Measurements from ENCODE around the gene ZNF248.

ZNF248 gene

DNA sequence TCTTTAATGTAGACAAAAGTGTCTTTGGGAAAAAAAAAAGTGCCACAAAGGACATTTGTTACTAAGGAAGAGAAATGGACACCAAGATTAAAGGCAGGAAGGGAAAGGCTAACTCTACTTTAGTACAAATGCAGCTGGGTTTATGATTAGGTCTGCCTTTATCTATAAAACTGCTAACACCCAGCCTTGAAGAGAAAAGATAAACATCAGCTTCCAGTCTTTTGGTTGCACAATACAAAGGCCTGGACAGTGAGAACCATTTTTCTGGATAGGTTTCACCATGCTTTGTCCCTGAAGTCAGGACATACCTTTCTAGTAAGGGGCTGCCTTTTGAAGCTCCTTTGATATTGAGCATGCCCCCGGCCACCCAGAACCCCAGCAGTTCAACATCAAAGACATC, 45.1 kb downstream of the ZNF248 start:
- ChIA-PET POLR2A (no interaction called here), CTCF (no interaction called here)
- DNase-seq (ENCODE audit: extremely low spot score), result no peak
- no peak for TF ChIP-seq CTCF (IDR thresholded peaks at IDR 0.05; ENCODE audit: control extremely low read depth, extremely low read depth, low read depth, missing control alignments)

DNA sequence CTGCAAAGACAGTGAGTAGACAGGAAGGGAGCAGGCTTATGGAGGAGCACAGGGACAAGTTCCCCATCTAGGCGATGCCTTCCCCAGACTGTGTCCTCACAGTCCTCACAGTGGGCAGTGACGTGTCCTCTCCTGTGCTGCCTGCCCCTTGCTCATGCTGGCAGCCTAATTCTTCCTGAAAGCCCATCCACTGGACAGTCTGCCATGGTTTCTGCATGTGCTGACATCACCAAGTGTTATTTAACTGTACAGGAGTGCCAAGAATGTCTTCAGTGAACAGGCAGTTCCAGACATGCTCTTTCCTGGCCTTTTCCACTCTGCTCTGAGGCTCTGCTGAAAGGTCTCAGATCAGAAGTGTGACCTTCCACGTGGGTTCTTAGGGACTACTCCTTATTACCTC, 54.1 kb downstream of the ZNF248 start:
- no peak for TF ChIP-seq CTCF (IDR thresholded peaks at IDR 0.05; ENCODE audit: control extremely low read depth, extremely low read depth, low read depth, missing control alignments)
- POLR2A ChIA-PET, result no interaction called here
- no peak for DNase-seq (ENCODE audit: extremely low spot score)
- CTCF ChIA-PET, result no interaction called here

DNA sequence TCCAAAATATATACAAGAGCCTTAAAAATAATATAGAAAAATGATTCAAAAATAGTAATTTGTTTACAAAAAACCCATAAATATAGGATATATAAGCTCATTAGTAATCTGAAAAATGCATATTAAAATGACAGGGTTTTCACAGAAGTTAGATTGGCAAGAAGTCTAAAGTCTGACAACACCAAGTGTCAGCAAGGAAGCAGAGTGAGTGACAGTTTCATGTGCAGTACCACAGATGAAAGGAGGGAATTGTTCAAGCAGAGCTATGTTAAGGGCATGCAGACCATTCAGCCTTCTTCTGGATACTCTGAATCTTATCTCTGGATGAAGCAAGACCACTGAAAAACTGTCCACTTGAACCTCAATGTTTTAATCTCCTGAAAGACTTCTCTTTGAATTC, 55.9 kb downstream of the ZNF248 start:
- TF ChIP-seq CTCF (IDR thresholded peaks at IDR 0.05; ENCODE audit: control extremely low read depth, extremely low read depth, low read depth, missing control alignments), result no peak
- no peak for DNase-seq (ENCODE audit: extremely low spot score)
- CTCF ChIA-PET, result interaction anchor here (1.3 kb wide), 1 partner anchor 59 kb away, joined by 4 read pairs; no protein-coding TSS in a partner anchor
- POLR2A ChIA-PET, result no interaction called here

DNA sequence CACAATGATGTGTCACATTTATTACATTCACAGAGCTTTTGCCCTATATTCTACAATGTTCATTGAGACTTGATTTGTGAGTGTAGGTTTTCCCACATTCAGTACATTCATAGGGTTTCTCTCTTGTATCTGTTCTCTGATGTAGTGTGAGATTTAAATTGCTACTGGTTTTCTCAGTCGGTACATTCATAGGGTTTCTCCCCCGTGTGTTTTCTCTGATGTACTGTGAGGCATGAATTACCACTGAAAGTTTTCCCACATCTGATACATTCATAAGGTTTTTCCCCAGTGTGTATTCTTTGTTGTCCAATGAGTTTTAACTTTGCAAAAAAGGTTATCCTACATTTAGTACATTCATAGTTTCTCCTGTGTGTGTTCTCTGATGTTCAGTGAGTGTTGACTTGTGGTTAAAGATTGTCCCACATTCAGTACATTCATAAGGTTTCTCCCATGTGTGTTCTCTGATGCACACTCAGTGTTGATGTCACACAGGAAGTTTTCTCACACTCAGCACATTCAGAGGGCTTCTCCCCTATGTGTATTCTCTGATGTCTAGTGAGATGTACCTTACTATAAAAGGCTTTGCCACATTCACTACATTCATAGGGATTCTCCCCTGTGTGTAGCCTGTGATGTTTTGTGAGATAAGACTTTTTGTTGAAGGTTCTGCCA, 63.0 kb downstream of the ZNF248 start:
- ChIA-PET POLR2A (no interaction called here), CTCF (no interaction called here)
- no peak for TF ChIP-seq CTCF (IDR thresholded peaks at IDR 0.05; ENCODE audit: control extremely low read depth, extremely low read depth, low read depth, missing control alignments)
- no peak for DNase-seq (ENCODE audit: extremely low spot score)

DNA sequence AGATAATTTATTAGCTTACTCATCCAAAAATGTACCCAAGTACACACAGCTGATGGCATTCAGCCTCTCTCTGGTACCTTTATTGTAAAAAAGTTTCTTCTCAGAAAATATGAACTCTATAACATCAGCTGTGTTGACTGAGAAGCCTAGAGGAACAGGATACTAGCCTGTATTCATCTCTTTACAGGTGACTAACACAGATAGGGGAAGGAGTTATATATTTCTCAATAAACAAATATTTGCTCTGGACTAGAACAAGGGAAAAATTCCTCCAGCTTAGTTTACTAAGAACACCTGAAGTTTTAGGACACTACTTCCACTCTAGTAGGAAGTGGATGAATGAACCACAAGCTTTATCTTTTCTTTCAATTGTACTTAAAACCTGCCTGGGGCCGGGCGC, 67.8 kb downstream of the ZNF248 start:
- ChIA-PET CTCF (interaction anchor here (0.9 kb wide), 1 partner anchor 13 kb away, joined by 3 read pairs; no protein-coding TSS in a partner anchor), POLR2A (no interaction called here)
- no peak for DNase-seq (ENCODE audit: extremely low spot score)
- TF ChIP-seq CTCF (IDR thresholded peaks at IDR 0.05; ENCODE audit: control extremely low read depth, extremely low read depth, low read depth, missing control alignments), result no peak

DNA sequence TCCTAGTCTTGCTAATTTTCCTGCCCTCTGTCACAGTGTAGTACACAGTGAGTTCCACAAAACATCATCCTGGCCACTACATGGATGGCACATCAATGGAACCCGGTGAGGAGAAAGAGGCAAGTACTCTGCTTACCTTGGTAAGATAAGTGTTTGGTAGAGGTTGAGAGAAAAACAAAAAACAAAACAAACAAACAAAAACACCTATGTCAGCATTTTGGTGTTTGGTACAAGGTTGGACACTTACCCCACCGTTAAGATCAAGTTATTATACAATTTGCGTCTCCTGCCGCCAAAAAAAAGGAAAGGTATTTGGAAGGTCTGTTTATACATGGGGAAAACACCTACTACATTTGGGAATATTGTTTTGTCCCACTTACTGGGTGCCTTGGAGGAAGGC, 72.7 kb downstream of the ZNF248 start:
- CTCF ChIA-PET, result no interaction called here
- POLR2A ChIA-PET, result no interaction called here
- TF ChIP-seq CTCF (IDR thresholded peaks at IDR 0.05; ENCODE audit: control extremely low read depth, extremely low read depth, low read depth, missing control alignments), result no peak
- no peak for DNase-seq (ENCODE audit: extremely low spot score)

Measured in GM10248 (cell line).